ENCODE measurements around the gene YIPF2.

- no peak for TF ChIP-seq CTCF (IDR thresholded peaks at IDR 0.05 in 4 of 5, conservative IDR thresholded peaks at IDR 0.05 in 1 of 5)
- TF ChIP-seq POLR2A (IDR thresholded peaks at IDR 0.05) = no peak
Observed at GRCh38 chr19:10912619-10913018, 15.8 kb downstream of the YIPF2 start.
